Stomach (tissue), 9 donors: ENCODE data around the gene RAB40B. TPM values are rescaled to one million over a fixed set of nuclear protein-coding genes. Genes with fewer than 3 reads are reported as not detected.

Experiments
- DNase-seq, 2 donors: peaks; one replicate each; pipeline versions ENCODE4 v3.0.0 to v3.0.0-alpha.2; 2013 to 2019
- H3K27ac ChIP-seq, 5 donors: fragments of 200-600 bp in 4 of 5; sonication (generic) in 4 of 5; one replicate each; pipeline ENCODE4 v1.5.1; 2013 to 2019; ENCODE audit warnings: mild to moderate bottlenecking in 1 of 5, moderate library complexity in 1 of 5
- H3K27me3 ChIP-seq, 3 donors: fragments of 200-600 bp; sonication (generic); one replicate each; pipeline ENCODE4 v1.5.1; 2017 to 2019; ENCODE audit warnings: mixed run types in 1 of 3
- H3K36me3 ChIP-seq, 4 donors: fragments of 200-600 bp; sonication (generic); 1 replicate in 3 of 4; 2 replicates in 1 of 4; pipeline ENCODE4 v1.5.1; 2016 to 2019
- H3K4me1 ChIP-seq, 4 donors: fragments of 200-600 bp; sonication (generic); one replicate each; pipeline ENCODE4 v1.5.1; 2016 to 2019
- H3K4me3 ChIP-seq, 4 donors: fragments of 200-600 bp; sonication (generic) in 3 of 4; one replicate each; pipeline ENCODE4 v1.5.1; 2016 to 2019; ENCODE audit warnings: mild to moderate bottlenecking in 1 of 4
- H3K9me3 ChIP-seq, 4 donors: fragments of 200-600 bp; sonication (generic); one replicate each; pipeline ENCODE4 v1.5.1; 2016 to 2019
- CTCF ChIP-seq, 7 experiments: fragments of 450-650 bp in 4 of 7; fragments of 200-600 bp in 3 of 7; sonication (generic) in 3 of 7; IDR thresholded peaks; one replicate each; pipeline ENCODE4 v1.5.1; 2016 to 2019; ENCODE audit warnings: antibody characterized with exemption in 7 of 7, control low read depth in 2 of 7, mild to moderate bottlenecking in 1 of 7
- EP300 ChIP-seq: sonication (generic); formaldehyde crosslinking; IDR thresholded peaks from one replicate; pipeline ENCODE4 v1.6.1; 2017; ENCODE audit warnings: antibody characterized with exemption
- POLR2A ChIP-seq, 4 donors: fragments of 450-650 bp; IDR thresholded peaks; one replicate each; pipeline ENCODE4 v1.6.1; 2016; ENCODE audit warnings: antibody characterized with exemption in 4 of 4, control low read depth in 2 of 4, mild to moderate bottlenecking in 1 of 4, moderate library complexity in 1 of 4
- POLR2AphosphoS5 ChIP-seq, 3 donors: sonication (generic); formaldehyde crosslinking; IDR thresholded peaks; one replicate each; pipeline ENCODE4 v1.6.1; 2016; ENCODE audit warnings: antibody characterized with exemption in 3 of 3
- WGBS, 5 donors: extraction: QIAGEN DNeasy Blood & Tissue Kit in 3 of 5; methylation state at CpG; one replicate each; pipeline versions ENCODE4 v1.1.5 to v1.1.7; 2013 to 2018; 5-methylcytosine and 5-hydroxymethylcytosine counted together
- intact Hi-C: fragments of 100-400 bp; cut with DNase I; formaldehyde crosslinking; loops from one replicate; pipeline ENCODE4 v1.15.1; 2023; ENCODE audit warnings: low total_unique reads
- polyA plus RNA-seq, 3 donors: library from polyadenylated mRNA; stranded (reverse); fragments of 200-250 nt; gene quantifications; one replicate each; pipeline ENCODE4 v1.2.3, GENCODE V29; 2013
- total RNA-seq, 5 donors: library from RNA; depleted of rRNA; stranded (reverse); fragments of >200 nt; gene quantifications; one replicate each; pipeline versions ENCODE4 v1.1.0 to v1.2.3, GENCODE V29; 2014 to 2016
- donor health status: healthy with polysubstance abuse.
- donor health status: Bipolar disorder and iron deficiency.
- donor health status: healthy.

RAB40B gene
- total and polyA plus RNA-seq, 8 donors, result 7.6 to 133 (median 22.2) TPM

- TF ChIP-seq EP300, result no peak
- TF ChIP-seq POLR2AphosphoS5 (IDR thresholded peaks at IDR 0.05), result no peak
- TF ChIP-seq CTCF (IDR thresholded peaks at IDR 0.05), result no peak
- TF ChIP-seq POLR2A (IDR thresholded peaks at IDR 0.05), result no peak
- no peaks in the 10 kb centered on the region for H3K9me3 ChIP-seq
- H3K36me3 ChIP-seq, result peaks cover 3 to 75% (median 63%) of the 10 kb centered on the region in 4 donors
- no peak overlapping the region for H3K4me3 ChIP-seq
- intact Hi-C loops, result loop anchor here (10.0 kb wide), 1 partner anchor 91 kb away; the partner anchor contains the start of gene TBCD
- peaks cover 0 to 6% (median 3%) of the 10 kb centered on the region in 4 donors for H3K4me1 ChIP-seq
- DNase-seq, result no peak
- no peak overlapping the region for H3K27ac ChIP-seq
- WGBS, 5 donors, result 86 to 95% (median 90%) methylated on average over 11 to 39 of the region's 39 CpGs
- H3K27me3 ChIP-seq, result no peaks in the 10 kb centered on the region
Observed at GRCh38 chr17:82663381-82664275, 34.9 kb downstream of the RAB40B start.

GRCh38 chr17:82662711-82663261, 35.7 kb downstream of the RAB40B start:
- no peak for DNase-seq
- no peak overlapping the region for H3K4me3 ChIP-seq
- no peaks in the 10 kb centered on the region for H3K4me1 ChIP-seq
- intact Hi-C loops, result loop anchor here (10.0 kb wide), 1 partner anchor 92 kb away; the partner anchor contains the start of gene TBCD
- WGBS, 5 donors, result 88 to 91% (median 90%) methylated on average over 20 of the region's 20 CpGs
- no peaks in the 10 kb centered on the region for H3K9me3 ChIP-seq
- no peaks in the 10 kb centered on the region for H3K27me3 ChIP-seq
- H3K27ac ChIP-seq, result no peak overlapping the region
- peaks cover 3 to 78% (median 69%) of the 10 kb centered on the region in 4 donors for H3K36me3 ChIP-seq
- no peak for TF ChIP-seq POLR2AphosphoS5 (IDR thresholded peaks at IDR 0.05)
- no peak for TF ChIP-seq POLR2A (IDR thresholded peaks at IDR 0.05)
- TF ChIP-seq CTCF (IDR thresholded peaks at IDR 0.05), result no peak
- TF ChIP-seq EP300, result no peak

GRCh38 chr17:82661717-82662683, 36.5 kb downstream of the RAB40B start:
- no peak for TF ChIP-seq POLR2A (IDR thresholded peaks at IDR 0.05)
- TF ChIP-seq POLR2AphosphoS5 (IDR thresholded peaks at IDR 0.05), result no peak
- no peak for TF ChIP-seq CTCF (IDR thresholded peaks at IDR 0.05)
- no peak for TF ChIP-seq EP300
- intact Hi-C loops, result loop anchor here (10.0 kb wide), 1 partner anchor 93 kb away; the partner anchor contains the start of gene TBCD
- Histone ChIP-seq H3K4me3 (no peak overlapping the region), H3K36me3 (peaks cover 3 to 78% (median 70%) of the 10 kb centered on the region in 4 donors), H3K27ac (no peak overlapping the region), H3K27me3 (no peaks in the 10 kb centered on the region), H3K9me3 (no peaks in the 10 kb centered on the region), H3K4me1 (no peaks in the 10 kb centered on the region)
- DNase-seq, result no peak
- 84 to 88% (median 85%) methylated on average over 30 to 31 of the region's 31 CpGs for WGBS, 5 donors

GRCh38 chr17:82659886-82660285, 38.6 kb downstream of the RAB40B start:
- intact Hi-C loops, result loop anchor here (10.0 kb wide), 1 partner anchor 95 kb away; the partner anchor contains the start of gene TBCD

More at GRCh38 chr17:82659886-82660285, 38.6 kb downstream of the RAB40B start:
- no peaks in the 10 kb centered on the region for H3K9me3 ChIP-seq
- TF ChIP-seq CTCF (IDR thresholded peaks at IDR 0.05), result no peak
- TF ChIP-seq POLR2A (IDR thresholded peaks at IDR 0.05), result no peak
- TF ChIP-seq POLR2AphosphoS5 (IDR thresholded peaks at IDR 0.05), result no peak
- no peak for TF ChIP-seq EP300
- DNase-seq, result no peak
- WGBS, 5 donors, result 89 to 96% (median 92%) methylated on average over 14 to 15 of the region's 15 CpGs
- no peak overlapping the region for H3K4me3 ChIP-seq
- peaks cover 3 to 90% (median 76%) of the 10 kb centered on the region in 4 donors for H3K36me3 ChIP-seq
- H3K27me3 ChIP-seq, result no peaks in the 10 kb centered on the region
- H3K4me1 ChIP-seq, result peaks cover 9 to 15% (median 12%) of the 10 kb centered on the region in 4 donors
- H3K27ac ChIP-seq, result no peak overlapping the region
